ENCODE measurements around the gene IL9R. TPM values are rescaled to one million over a fixed set of nuclear protein-coding genes. Genes with fewer than 3 reads are reported as not detected.

Gene IL9R
- total RNA-seq (2014; rRNA removed; shearing (Covaris generic)) (0.31 and 1.6 TPM in 2 replicates), polyA plus RNA-seq (2016; fragmentation: Nextera tagmentation; extraction: Ambion mirVana) (0.21 and 0.39 TPM in 2 replicates)
- long read RNA-seq: 0 reads

GRCh38 chrX:155997436-155997835 is at the start of gene IL9R:
Gene IL9R (plus strand): TSS chrX:155997696. CDS start chrX:155997760, 64 bp downstream.
- no peak for DNase-seq (ENCODE audit: low spot score)
- H3K36me3 Mint-ChIP-seq (ENCODE audit: low read depth): peaks cover 36% of the 10 kb centered on the region; the same call in 2 of the 3 replicates
- no peaks in the 10 kb centered on the region for H3K27me3 ChIP-seq (ENCODE audit: insufficient read depth)
- 0 out of 2 replicates have a peak, but pooled peaks cover 3% of the 10 kb centered on the region for H3K36me3 ChIP-seq (ENCODE audit: insufficient read depth)
- no peak within 1 kb of the TSS for H3K27ac Mint-ChIP-seq
- H3F3A ChIP-seq (replicated peaks; ENCODE audit: low read depth): no peaks in the 10 kb centered on the region
- no peak within 1 kb of the TSS for H2AFZ ChIP-seq
- H3K27ac ChIP-seq (ENCODE audit: low read depth): no peak within 1 kb of the TSS
- no peak for ATAC-seq
- no peaks in the 10 kb centered on the region for H3K4me1 Mint-ChIP-seq
- H3K4me2 ChIP-seq: no peak within 1 kb of the TSS
- no peaks in the 10 kb centered on the region for H3K4me1 ChIP-seq (ENCODE audit: insufficient read depth)
- no peak for TF ChIP-seq EZH2 (IDR thresholded peaks at IDR 0.05; ENCODE audit: low read depth, unreplicated experiment)
- no peak for TF ChIP-seq NANOG (IDR thresholded peaks at IDR 0.05; ENCODE audit: borderline replicate concordance)
- TF ChIP-seq CREB1 (CRISPR knock-in tag; IDR thresholded peaks at IDR 0.05; ENCODE audit: low read depth): no peak
- no peak for TF ChIP-seq POLR2AphosphoS5 (IDR thresholded peaks at IDR 0.05; ENCODE audit: low read depth)
- no peak for TF ChIP-seq ZNF462 (CRISPR knock-in tag; IDR thresholded peaks at IDR 0.05)
- TF ChIP-seq ZNF114 (CRISPR knock-in tag; IDR thresholded peaks at IDR 0.05): no peak
- TF ChIP-seq EZH2phosphoT487 (IDR thresholded peaks at IDR 0.05; ENCODE audit: unreplicated experiment): no peak
- TF ChIP-seq CTCF (conservative IDR thresholded peaks at IDR 0.05; ENCODE audit: low read depth in 2 of 2): no peak
- TF ChIP-seq JUNB (IDR thresholded peaks at IDR 0.05; ENCODE audit: unreplicated experiment): no peak
- TF ChIP-seq ETS1 (IDR thresholded peaks at IDR 0.05): no peak
- no peak for TF ChIP-seq REST (IDR thresholded peaks at IDR 0.05; ENCODE audit: unreplicated experiment)
- no peak for TF ChIP-seq ZNF331 (CRISPR knock-in tag; IDR thresholded peaks at IDR 0.05; ENCODE audit: low read depth)
- no peak for TF ChIP-seq STAT1 (IDR thresholded peaks at IDR 0.05; ENCODE audit: unreplicated experiment)
- no peak within 1 kb of the TSS for H3K4me3 Mint-ChIP-seq
- H3K9me2 ChIP-seq (ENCODE audit: insufficient read depth): no peaks in the 10 kb centered on the region
- H3K27me3 Mint-ChIP-seq (ENCODE audit: insufficient read depth, low read depth, poor library complexity): peaks cover 2% of the 10 kb centered on the region
- H3K9me3 Mint-ChIP-seq: peaks cover 80% of the 10 kb centered on the region
- H3K79me2 ChIP-seq (replicated peaks; ENCODE audit: insufficient read depth): no peaks in the 10 kb centered on the region
- H3K4me3 ChIP-seq: no peak within 1 kb of the TSS
- no peaks in the 10 kb centered on the region for H4K20me1 ChIP-seq (replicated peaks; ENCODE audit: insufficient read depth)

Measured in GM23338 (cell line).